Activated CD4-positive, alpha-beta memory T cell treated with anti-CD3 and anti-CD28 coated beads for 36 hours (primary cell): ENCODE data around the gene IARS2. TPM values are rescaled to one million over a fixed set of nuclear protein-coding genes. Genes with fewer than 3 reads are reported as not detected.
"Not testable (repeated sequence)": the region's sequence is repeated elsewhere in the genome, so short reads cannot be mapped to it uniquely, and the experiment has no call there.

Source experiments
- CTCF ChIA-PET: fragments of 350-600 bp; sonication (Branson Sonifier 250); formaldehyde crosslinking; loops from one replicate; lab custom pipeline; 2021; ENCODE audit warnings: antibody characterized with exemption, inconsistent platforms; lab: Charles Lee
- POLR2A ChIA-PET: fragments of 350-600 bp; sonication (Branson Sonifier 250); formaldehyde crosslinking; loops from one replicate; lab custom pipeline; 2021; ENCODE audit warnings: antibody characterized with exemption; lab: Charles Lee
- DNase-seq: peaks from one replicate; pipeline ENCODE4 v3.0.0-alpha.2; 2020
- H3K27ac Mint-ChIP-seq: one replicate; pipeline ENCODE4 v1.8.0; 2021; ENCODE audit warnings: mixed read lengths
- H3K27me3 Mint-ChIP-seq: one replicate; pipeline ENCODE4 v1.8.0; 2021; ENCODE audit warnings: mixed read lengths
- H3K36me3 Mint-ChIP-seq: one replicate; pipeline ENCODE4 v1.8.0; 2021; ENCODE audit warnings: mixed read lengths
- H3K4me1 Mint-ChIP-seq: one replicate; pipeline ENCODE4 v1.8.0; 2021; ENCODE audit warnings: low read depth, mixed read lengths
- H3K4me3 Mint-ChIP-seq: one replicate; pipeline ENCODE4 v1.8.0; 2021; ENCODE audit warnings: mild to moderate bottlenecking, mixed read lengths
- H3K9me3 Mint-ChIP-seq: one replicate; pipeline ENCODE4 v1.8.0; 2021; ENCODE audit warnings: mixed read lengths
- intact Hi-C: fragments of 100-400 bp; cut with micrococcal nuclease; formaldehyde crosslinking; loops from one replicate; pipeline ENCODE4 v1.15.1; 2023
- total RNA-seq, 2 experiments: library from RNA; stranded (reverse); gene quantifications; one replicate each; pipeline ENCODE4 v1.2.3, GENCODE V29; 2021

The IARS2 gene
- total RNA-seq, 2 experiments from 2014 or later, result 77.6 to 79.2 TPM

DNA sequence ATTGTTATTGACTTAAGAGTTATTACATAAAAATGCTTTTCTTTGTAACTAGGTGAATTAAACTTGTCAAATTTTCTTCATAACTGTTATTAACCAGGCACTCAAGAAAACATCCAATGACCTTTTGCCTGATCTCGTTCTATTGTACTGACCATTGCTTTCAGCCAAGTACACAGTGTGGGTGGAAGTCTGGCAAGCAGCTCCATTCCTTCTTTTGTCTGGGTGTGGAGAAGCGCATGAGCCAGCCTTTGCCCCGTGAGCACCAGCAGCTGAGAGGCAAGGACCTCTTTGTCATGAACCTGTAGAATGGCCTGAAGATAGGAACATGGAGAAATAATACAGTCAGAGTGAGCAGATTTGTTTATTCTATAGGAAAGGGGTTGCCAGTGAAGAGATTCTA is 57.5 kb downstream of the IARS2 start:
- Mint-ChIP-seq H3K27ac (peak overlapping the region; percentile 71), H3K9me3 (no peaks in the 10 kb centered on the region), H3K27me3 (no peaks in the 10 kb centered on the region), H3K4me3 (no peak overlapping the region), H3K4me1 (peaks cover 1% of the 10 kb centered on the region), H3K36me3 (peaks cover 30% of the 10 kb centered on the region)
- CTCF ChIA-PET, result interaction anchor here (0.5 kb wide), 1 partner anchor 36 kb away, joined by 3 read pairs; no protein-coding TSS in a partner anchor
- POLR2A ChIA-PET, result interaction anchor here (0.6 kb wide), 1 partner anchor 115 kb away, joined by 3 read pairs; no protein-coding TSS in a partner anchor
- no peak for DNase-seq
- intact Hi-C loops, result no loop called here

DNA sequence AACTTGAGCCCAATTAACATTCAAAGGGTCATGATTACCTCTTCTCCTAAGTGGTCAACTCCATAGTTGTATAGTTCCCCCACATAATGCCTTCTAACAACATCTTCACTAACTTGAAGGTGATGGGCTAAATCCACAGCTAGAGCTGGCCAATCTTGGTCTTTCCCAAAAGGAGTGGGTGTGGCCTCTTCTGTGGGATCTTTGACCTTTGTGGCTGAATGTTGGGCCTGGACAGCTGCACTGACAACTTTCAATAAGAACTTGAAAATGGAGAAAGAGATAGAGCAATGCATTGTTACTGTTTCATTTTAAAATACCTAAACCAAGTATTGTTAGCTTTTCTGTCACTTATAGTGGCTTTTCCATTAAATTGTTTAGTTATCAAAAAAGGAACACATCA is 59.2 kb downstream of the IARS2 start:
- H3K9me3 Mint-ChIP-seq, result no peaks in the 10 kb centered on the region
- peaks cover 17% of the 10 kb centered on the region for H3K4me1 Mint-ChIP-seq
- peaks cover 36% of the 10 kb centered on the region for H3K36me3 Mint-ChIP-seq
- peak overlapping the region; percentile 28 for H3K27ac Mint-ChIP-seq
- H3K27me3 Mint-ChIP-seq, result no peaks in the 10 kb centered on the region
- ChIA-PET CTCF (no interaction called here), POLR2A (no interaction called here)
- intact Hi-C loops, result no loop called here
- no peak overlapping the region for H3K4me3 Mint-ChIP-seq
- no peak for DNase-seq

DNA sequence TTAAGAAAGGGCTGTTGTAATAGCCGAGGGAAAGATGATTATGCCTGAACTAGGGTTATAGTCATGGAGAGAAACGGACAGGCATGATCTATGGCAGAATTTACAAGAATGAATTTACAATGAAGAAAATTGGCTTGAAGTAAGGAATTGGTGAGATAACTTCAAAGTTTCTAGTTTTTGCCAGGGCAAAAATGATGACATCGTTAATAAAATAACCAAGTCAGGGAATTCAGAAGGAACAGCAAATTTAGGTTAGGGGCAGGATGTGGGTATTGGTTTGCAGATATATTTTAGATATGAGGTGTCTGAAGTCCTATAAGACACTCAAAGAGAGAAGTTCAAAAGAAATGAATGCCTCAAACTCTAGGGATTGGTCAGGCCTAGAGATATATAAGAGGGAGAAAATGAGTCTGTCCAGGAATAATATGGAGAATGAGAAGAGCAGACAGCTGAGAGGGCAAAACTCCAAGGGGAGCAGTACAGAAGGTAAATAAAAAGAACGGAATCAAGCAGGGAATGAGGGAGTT is 62.8 kb downstream of the IARS2 start:
- peaks cover 23% of the 10 kb centered on the region for H3K4me1 Mint-ChIP-seq
- H3K27ac Mint-ChIP-seq, result peak overlapping the region; percentile 19
- peaks cover 45% of the 10 kb centered on the region for H3K36me3 Mint-ChIP-seq
- ChIA-PET CTCF (interaction anchor here (1.1 kb wide), 1 partner anchor 30 kb away, joined by 3 read pairs; no protein-coding TSS in a partner anchor), POLR2A (no interaction called here)
- H3K9me3 Mint-ChIP-seq, result no peaks in the 10 kb centered on the region
- no peak for DNase-seq
- intact Hi-C loops, result no loop called here
- H3K4me3 Mint-ChIP-seq, result no peak overlapping the region
- no peaks in the 10 kb centered on the region for H3K27me3 Mint-ChIP-seq

DNA sequence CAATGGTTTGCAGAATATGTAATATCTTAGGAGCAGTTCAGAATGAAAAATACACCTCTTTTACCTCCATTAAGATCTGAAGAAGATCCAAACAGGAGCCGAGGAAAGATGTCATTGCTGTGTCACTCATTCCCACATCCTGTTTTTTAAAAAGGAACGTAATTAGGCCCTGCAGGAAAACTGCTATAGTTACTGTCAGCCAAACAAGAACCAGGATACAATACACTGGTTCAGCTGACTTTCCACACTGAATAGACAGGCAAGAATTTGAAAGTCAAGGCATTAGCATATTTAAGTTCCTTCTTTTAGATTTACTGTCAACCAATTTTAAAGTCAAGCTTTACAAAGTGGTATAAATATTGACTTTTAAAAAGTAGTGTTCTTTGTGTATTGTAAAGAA is 63.8 kb downstream of the IARS2 start:
- ChIA-PET POLR2A (no interaction called here), CTCF (no interaction called here)
- intact Hi-C loops, result no loop called here
- Mint-ChIP-seq H3K36me3 (peaks cover 43% of the 10 kb centered on the region), H3K27ac (no peak overlapping the region), H3K4me1 (peaks cover 23% of the 10 kb centered on the region), H3K4me3 (no peak overlapping the region), H3K9me3 (no peaks in the 10 kb centered on the region), H3K27me3 (no peaks in the 10 kb centered on the region)
- DNase-seq, result no peak

DNA sequence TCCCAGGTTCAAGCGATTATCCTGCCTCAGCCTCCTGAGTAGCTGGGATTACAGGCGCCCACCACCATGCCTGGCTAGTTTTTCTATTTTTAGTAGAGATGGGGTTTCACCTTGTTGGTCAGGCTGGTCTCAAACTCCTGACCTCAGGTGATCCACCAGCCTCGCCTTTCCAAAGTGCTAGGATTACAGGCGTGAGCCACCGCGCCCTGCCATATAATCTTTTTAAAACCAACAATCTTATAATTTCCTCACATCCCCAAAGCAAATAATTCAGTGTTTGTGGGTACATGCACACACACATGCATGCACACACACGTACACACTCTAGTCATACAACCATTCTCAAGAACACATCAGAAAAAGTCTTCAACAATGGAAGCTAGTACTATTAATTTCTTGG is 64.6 kb downstream of the IARS2 start:
- intact Hi-C loops, DNase-seq, CTCF ChIA-PET, POLR2A ChIA-PET, H3K9me3 Mint-ChIP-seq, H3K27me3 Mint-ChIP-seq, H3K4me3 Mint-ChIP-seq, H3K27ac Mint-ChIP-seq: not testable (repeated sequence)
- Mint-ChIP-seq H3K36me3 (peaks cover 40% of the 10 kb centered on the region), H3K4me1 (peaks cover 23% of the 10 kb centered on the region)

DNA sequence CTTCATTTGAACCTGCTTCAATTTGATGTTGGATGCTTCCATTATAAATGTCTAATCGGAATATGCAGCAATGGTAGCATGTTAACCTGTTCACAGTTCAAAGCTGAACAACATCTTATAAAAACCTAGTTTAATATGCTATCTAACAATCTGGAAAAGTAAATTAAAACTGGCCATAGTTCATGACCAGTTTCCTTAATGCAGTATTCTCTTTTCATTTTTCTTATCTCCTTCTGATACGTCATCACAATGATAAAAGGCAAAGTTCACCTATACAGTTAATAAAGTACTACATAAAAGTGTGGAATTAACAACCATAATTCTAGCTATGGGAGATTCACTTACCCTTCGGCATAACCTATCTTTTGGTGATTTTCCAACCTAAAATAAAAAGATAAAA is 65.1 kb downstream of the IARS2 start:
- POLR2A ChIA-PET, result no interaction called here
- CTCF ChIA-PET, result no interaction called here
- Mint-ChIP-seq H3K4me3 (no peak overlapping the region), H3K4me1 (peaks cover 23% of the 10 kb centered on the region), H3K27ac (no peak overlapping the region), H3K36me3 (peaks cover 40% of the 10 kb centered on the region), H3K9me3 (no peaks in the 10 kb centered on the region), H3K27me3 (no peaks in the 10 kb centered on the region)
- DNase-seq, result no peak
- intact Hi-C loops, result no loop called here

DNA sequence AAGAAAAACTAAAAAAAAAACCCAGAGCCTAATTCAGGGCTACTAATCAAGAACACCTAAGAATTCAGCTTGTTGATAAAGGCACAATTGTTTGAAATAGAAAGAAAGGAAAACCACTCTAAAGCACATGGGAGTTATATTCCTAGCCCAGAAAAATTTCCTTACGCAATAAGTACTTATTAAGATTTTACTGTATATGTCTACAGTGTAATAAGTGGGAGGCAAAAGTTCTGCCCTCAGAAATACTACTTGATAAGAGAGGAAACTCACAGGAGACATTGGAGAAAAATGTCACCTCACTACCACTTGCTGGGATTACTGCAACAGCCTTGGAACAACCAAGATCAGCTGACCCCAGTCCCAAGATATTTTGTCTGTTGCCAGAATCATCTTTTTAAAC is 66.1 kb downstream of the IARS2 start:
- H3K27me3 Mint-ChIP-seq, result no peaks in the 10 kb centered on the region
- peaks cover 23% of the 10 kb centered on the region for H3K4me1 Mint-ChIP-seq
- no peak for DNase-seq
- peaks cover 39% of the 10 kb centered on the region for H3K36me3 Mint-ChIP-seq
- ChIA-PET POLR2A (no interaction called here), CTCF (interaction anchor here (1.2 kb wide), 1 partner anchor 47 kb away, joined by 5 read pairs; no protein-coding TSS in a partner anchor)
- H3K27ac Mint-ChIP-seq, result no peak overlapping the region
- intact Hi-C loops, result no loop called here
- no peaks in the 10 kb centered on the region for H3K9me3 Mint-ChIP-seq
- H3K4me3 Mint-ChIP-seq, result no peak overlapping the region

DNA sequence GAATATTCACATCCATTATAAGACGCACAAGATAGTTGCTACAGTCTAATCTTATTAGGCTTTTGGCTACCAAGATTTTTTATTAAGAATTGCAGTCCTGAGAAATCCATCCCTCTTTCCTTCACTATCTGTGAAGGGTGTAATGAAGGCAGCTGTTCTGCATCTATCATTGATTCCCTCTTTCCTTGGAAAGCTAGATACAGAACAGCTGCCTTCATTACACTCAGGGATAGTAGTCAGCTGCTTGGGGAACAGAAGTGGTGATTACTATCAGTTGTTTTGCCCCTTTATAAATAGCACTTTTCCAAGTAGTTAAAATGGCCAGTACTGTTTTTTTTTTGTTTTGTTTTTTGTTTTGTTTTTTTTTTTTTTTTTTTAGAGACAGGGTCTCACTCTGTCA is 70.2 kb downstream of the IARS2 start:
- CTCF ChIA-PET, result interaction anchor here (0.7 kb wide), 1 partner anchor 192 kb away, joined by 3 read pairs; no protein-coding TSS in a partner anchor
- Mint-ChIP-seq H3K4me1 (peaks cover 2% of the 10 kb centered on the region), H3K27me3 (no peaks in the 10 kb centered on the region), H3K9me3 (no peaks in the 10 kb centered on the region), H3K4me3 (no peak overlapping the region), H3K27ac (no peak overlapping the region), H3K36me3 (peaks cover 32% of the 10 kb centered on the region)
- POLR2A ChIA-PET, result no interaction called here
- intact Hi-C loops, result no loop called here
- no peak for DNase-seq

DNA sequence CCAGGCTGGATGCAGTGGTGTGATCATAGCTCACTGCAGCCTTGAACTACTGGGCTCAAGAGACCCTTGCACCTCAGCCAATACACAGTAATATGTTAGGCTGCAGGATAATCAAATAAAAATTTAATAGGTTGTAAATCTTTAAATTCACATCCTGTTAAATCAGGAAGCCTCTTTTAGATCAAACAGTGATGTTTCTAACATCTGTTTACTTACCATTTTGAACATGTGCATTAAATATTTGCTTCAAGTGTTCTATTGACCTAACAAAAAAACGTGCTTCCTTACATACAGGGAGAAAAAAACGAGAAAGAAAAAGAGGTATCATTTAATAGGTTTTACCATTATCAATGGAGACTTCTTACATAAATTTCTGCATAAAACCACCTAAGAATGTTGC is 70.6 kb downstream of the IARS2 start:
- POLR2A ChIA-PET, result no interaction called here
- intact Hi-C loops, result no loop called here
- CTCF ChIA-PET, result no interaction called here
- H3K4me1 Mint-ChIP-seq, result peaks cover 2% of the 10 kb centered on the region
- peaks cover 35% of the 10 kb centered on the region for H3K36me3 Mint-ChIP-seq
- H3K9me3 Mint-ChIP-seq, result no peaks in the 10 kb centered on the region
- no peak overlapping the region for H3K4me3 Mint-ChIP-seq
- no peak overlapping the region for H3K27ac Mint-ChIP-seq
- DNase-seq, result no peak
- no peaks in the 10 kb centered on the region for H3K27me3 Mint-ChIP-seq

DNA sequence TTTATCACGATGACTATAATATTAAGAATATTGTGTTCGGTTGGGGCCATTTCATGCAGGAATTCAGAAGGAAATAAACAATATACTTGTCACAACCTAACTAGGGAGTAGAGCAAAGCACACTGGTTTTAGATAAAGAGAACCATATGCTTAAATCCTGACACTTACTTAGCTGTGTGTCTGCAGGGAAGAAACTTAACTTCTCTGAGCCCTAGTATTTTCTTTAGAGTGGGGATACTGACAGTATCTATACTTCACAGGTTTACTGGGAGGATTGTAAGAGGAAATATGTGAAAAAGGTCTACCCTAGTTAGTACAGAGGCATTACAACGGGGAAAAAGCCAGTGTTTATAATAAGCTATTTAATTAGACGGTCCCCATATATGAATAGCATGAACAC is 72.9 kb downstream of the IARS2 start:
- ChIA-PET POLR2A (no interaction called here), CTCF (interaction anchor here (1.4 kb wide), 1 partner anchor 13 kb away, joined by 5 read pairs; no protein-coding TSS in a partner anchor)
- DNase-seq, result no peak
- Mint-ChIP-seq H3K27ac (no peak overlapping the region), H3K4me3 (no peak overlapping the region), H3K36me3 (peaks cover 46% of the 10 kb centered on the region), H3K4me1 (no peaks in the 10 kb centered on the region), H3K27me3 (no peaks in the 10 kb centered on the region), H3K9me3 (peaks cover 2% of the 10 kb centered on the region)
- intact Hi-C loops, result no loop called here

DNA sequence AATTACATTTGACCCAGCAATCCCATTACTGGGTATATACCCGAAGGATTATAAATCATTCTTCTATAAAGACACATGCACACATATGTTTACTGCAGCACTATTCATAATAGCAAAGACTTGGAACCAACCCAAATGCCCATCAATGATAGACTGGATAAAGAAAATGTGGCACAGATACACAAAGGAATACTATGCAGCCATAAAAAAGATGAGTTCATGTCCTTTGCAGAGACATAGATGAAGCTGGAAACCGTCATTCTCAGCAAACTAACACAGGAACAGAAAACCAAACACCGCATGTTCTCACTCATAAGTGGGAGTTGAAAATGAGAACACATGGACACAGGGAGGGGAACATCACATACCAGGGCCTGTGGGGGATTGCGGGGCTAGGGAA is 76.0 kb downstream of the IARS2 start:
- intact Hi-C loops, DNase-seq, H3K9me3 Mint-ChIP-seq, H3K4me3 Mint-ChIP-seq, POLR2A ChIA-PET, H3K27me3 Mint-ChIP-seq, H3K4me1 Mint-ChIP-seq, H3K27ac Mint-ChIP-seq, CTCF ChIA-PET: not testable (repeated sequence)
- H3K36me3 Mint-ChIP-seq, result peaks cover 58% of the 10 kb centered on the region

DNA sequence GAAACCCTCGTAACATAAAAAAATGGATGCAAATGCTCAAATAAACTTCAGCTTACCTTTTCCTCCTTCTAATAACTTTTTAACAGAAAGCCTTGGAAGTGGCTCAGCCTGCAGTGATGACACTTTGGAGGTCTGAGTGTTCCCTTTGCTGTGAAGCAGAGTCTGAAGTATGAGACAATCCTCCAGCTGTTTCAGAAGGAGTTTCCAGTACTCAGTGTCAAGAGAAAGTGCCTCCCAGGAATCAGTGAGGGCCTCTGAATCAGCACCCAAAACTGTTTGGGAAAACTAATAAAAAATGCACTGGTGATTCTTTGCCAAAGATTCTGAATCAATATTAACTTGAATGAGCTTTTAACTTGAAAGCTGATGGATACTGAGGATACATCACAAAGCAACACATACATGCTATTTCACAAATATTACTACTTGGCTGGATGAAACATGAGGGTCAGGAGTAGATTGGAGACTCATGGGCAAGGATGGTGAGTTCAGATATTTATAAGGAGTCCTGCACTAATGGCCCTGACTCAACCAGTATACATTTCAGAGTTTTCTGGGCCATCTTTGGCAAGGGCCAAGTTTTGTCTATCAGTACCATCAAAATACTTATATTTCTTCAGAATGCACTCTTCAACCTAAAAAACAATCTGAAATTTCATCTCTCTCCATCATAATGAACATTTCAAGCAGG is 77.0 kb downstream of the IARS2 start:
- H3K27ac Mint-ChIP-seq, result no peak overlapping the region
- DNase-seq, result no peak
- ChIA-PET POLR2A (no interaction called here), CTCF (interaction anchor here (0.6 kb wide), 1 partner anchor 13 kb away, joined by 3 read pairs; no protein-coding TSS in a partner anchor)
- intact Hi-C loops, result no loop called here
- no peaks in the 10 kb centered on the region for H3K27me3 Mint-ChIP-seq
- no peaks in the 10 kb centered on the region for H3K4me1 Mint-ChIP-seq
- H3K9me3 Mint-ChIP-seq, result peaks cover 2% of the 10 kb centered on the region
- no peak overlapping the region for H3K4me3 Mint-ChIP-seq
- H3K36me3 Mint-ChIP-seq, result peaks cover 56% of the 10 kb centered on the region

DNA sequence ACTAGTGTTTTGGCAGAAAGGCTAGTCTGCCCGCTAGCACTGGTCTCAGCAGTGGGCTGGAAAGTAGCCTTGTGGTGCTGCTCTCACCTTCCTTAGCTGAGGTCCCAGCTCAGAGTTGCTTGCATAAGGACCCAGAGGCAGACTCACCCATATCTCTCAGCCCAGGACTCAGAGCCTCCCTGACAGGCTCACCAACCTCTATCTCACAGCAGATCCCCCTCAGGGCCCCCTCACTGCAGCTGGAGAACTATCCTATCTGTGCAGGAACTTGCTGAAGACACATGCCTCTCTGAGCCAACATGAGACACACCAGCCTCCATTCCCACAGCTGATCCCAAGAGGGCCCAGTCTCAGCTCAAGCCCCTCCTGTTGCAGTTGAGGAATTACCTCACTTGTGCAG is 82.6 kb downstream of the IARS2 start:
- no peaks in the 10 kb centered on the region for H3K4me1 Mint-ChIP-seq
- H3K9me3 Mint-ChIP-seq, result no peaks in the 10 kb centered on the region
- no peak for DNase-seq
- H3K4me3 Mint-ChIP-seq, result no peak overlapping the region
- peaks cover 44% of the 10 kb centered on the region for H3K36me3 Mint-ChIP-seq
- CTCF ChIA-PET, result no interaction called here
- POLR2A ChIA-PET, result no interaction called here
- intact Hi-C loops, result no loop called here
- no peaks in the 10 kb centered on the region for H3K27me3 Mint-ChIP-seq
- H3K27ac Mint-ChIP-seq, result no peak overlapping the region
